ENCODE measurements around the gene COL21A1.
"Not testable (repeated sequence)": the region's sequence is repeated elsewhere in the genome, so short reads cannot be mapped to it uniquely, and the experiment has no call there.

COL21A1 gene

DNA sequence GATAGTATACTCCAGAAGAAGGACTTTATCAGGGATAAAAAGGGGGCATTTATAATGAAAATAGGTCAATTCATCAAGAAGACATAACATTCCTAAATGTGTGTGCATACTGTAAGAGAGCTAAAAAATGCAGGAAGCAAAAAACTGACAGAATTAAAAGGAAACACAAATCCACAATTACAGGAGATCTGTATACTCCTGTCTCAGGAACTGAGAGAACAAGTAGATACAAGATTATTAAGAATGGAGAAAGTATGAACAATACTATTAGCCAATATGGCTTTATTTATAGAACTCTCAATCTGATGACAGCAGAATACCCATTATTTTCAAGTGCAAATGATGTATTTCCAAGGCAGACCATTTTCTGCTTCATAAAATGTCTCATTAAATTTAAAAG, 204.3 kb downstream of the COL21A1 start:
- DNase-seq = no peak

DNA sequence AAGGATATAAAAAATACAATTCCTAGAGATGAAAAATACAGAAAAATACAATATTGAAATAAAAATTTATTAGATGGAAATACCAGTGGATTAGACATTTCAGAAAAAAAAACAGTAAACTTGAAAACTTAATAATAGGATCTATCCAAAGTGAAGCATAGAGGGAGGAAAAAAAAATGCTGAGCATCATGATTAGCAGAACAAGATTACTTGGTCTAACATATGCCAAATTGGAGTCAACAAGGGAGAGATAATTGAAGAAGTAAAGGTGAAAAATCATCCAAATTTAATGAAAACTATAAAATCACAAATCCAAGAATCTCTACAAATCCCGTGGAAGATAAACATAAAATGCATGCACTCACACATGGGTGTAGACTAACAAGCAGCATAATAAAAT, 205.8 kb downstream of the COL21A1 start:
- no peak for DNase-seq

DNA sequence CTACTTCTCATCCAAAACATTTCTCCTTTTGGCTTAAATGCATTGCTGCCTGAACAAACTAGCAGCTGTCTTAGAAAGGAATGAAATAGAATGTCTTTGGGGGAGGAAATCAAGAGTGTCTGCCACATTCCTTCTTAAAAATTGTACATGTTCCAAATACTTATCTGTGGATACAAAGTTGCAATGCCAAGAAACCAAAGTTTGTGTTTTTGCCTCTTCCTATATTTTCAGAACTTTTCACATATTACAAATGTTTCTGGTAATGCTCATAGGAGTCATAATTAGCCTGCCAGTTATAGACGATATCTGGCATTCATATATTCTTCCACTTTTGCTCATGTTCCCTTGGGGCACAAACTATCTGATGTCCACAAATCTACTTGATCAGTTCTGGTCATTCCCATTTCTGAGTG, 206.5 kb downstream of the COL21A1 start:
- no peak for DNase-seq

GRCh38 chr6:56040223-56040622, 207.2 kb downstream of the COL21A1 start:
- DNase-seq = no peak

DNA sequence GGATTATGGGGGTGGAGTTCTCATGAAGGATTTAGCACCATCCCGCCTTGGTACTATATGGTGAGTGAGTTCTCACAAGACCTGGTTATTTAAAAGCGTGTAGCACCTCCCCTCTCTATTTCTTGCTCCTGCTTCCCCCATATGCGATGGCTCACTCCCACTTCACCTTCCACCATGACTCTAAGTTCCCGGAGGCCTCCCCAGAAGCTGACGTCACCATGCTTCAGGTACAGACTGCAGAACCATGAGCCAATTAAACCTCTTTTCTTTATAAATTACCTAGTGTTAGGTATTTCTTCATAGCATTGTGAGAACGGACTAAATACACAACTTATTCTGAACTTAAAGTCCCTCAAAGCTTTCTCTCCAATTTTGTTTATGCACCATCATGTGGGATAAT, 208.6 kb downstream of the COL21A1 start:
- DNase-seq = no peak

GRCh38 chr6:56037601-56038000, 209.8 kb downstream of the COL21A1 start:
- no peak for DNase-seq

DNA sequence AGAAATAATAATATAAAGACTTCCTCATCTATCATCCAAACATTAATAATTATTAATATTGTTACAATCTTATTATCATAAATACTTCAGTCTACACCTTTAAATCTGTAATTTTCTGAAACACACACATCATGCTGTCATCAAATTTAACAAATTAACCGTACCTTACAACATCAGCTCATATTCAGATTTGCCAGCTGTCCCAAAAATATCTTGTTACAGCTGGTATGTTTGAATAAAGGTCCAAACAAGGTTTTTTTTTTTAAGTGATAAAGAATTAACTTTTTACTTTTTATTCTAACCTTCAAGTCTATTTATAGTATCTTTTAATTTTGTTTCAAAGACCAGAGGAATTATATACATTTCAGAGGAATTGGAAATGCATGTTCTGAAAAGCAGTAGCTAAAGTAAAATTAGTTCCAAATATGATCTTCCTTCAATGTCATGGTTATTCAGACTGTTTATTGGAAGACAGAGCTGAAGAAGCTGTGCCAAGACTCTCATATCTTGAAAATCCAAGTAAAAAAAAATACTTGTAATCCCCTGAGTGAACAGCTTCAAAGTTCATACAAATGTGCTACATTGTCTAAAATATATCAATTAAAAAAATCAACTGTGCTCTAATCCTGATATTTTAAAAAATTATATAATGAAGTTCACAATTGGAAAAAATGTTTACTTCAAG, 210.3 kb downstream of the COL21A1 start:
- DNase-seq = no peak

GRCh38 chr6:56033401-56033800, 214.0 kb downstream of the COL21A1 start:
- no peak for DNase-seq

GRCh38 chr6:56032715-56033260, 214.6 kb downstream of the COL21A1 start:
- DNase-seq = no peak

GRCh38 chr6:56027865-56028264, 219.5 kb downstream of the COL21A1 start:
- DNase-seq = no peak

DNA sequence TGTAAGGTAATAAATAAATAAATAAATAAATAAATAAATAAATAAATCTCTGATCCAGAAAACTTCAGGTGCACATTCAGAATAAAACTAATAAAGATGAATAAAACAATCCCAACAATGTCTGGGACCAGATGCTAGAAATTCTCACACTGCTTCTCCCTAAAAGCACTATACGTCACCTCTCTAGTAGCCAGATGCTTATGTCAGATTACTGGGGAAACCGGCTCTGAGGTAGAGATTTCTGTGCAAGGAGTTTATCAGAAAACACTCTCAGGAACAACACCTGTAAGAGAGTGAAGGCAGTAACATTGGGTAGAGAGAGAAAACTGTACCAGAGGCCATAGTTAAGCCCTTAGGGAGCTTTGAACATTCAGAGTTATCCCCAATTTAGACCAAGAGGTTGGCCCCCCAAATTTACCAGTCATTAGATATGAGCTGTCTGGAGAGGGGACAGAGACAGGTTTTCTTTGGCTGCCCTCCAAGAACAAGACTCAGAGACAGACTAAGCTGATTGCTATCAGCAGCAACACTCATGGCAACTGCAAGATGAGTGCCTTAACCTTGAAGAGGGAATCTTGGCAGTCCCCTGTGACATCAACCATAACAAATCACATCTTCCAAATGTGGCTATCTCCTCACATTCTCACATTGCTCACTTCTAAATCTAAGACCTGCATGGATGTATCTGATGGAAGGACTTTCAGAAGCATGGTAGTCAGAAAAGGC, 220.8 kb downstream of the COL21A1 start:
- no peak for DNase-seq

- DNase-seq = no peak
These were observed 221.6 kb downstream of the COL21A1 start for GRCh38 chr6:56025795-56026194.

GRCh38 chr6:56024931-56025330, 222.4 kb downstream of the COL21A1 start:
- no peak for DNase-seq

- DNase-seq = no peak
These were observed 223.6 kb downstream of the COL21A1 start for GRCh38 chr6:56023829-56024228.

- no peak for DNase-seq
These were observed 224.7 kb downstream of the COL21A1 start for GRCh38 chr6:56022678-56023077.

- no peak for DNase-seq
These were observed 225.4 kb downstream of the COL21A1 start for GRCh38 chr6:56021943-56022342.

GRCh38 chr6:56019973-56020372, 227.4 kb downstream of the COL21A1 start:
- DNase-seq = no peak

DNA sequence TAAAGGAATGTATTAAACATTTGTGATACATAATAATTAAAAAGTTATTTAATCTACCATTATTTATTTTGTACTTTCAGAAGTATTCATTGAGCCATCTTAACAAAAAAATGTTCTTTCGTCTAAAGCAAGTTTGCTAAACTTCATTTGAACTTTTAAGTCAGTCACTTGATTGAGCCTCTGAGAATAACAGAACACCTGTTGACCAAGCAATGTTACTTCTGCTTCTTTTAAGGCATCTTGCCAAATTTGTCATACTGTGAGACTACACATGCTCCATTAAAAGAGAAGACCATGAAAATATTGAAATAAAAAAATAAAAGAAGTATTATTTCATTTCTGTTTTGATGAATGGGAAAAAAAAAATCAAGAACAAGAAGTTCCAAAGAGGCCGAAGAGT, 230.2 kb downstream of the COL21A1 start:
- DNase-seq = no peak

DNA sequence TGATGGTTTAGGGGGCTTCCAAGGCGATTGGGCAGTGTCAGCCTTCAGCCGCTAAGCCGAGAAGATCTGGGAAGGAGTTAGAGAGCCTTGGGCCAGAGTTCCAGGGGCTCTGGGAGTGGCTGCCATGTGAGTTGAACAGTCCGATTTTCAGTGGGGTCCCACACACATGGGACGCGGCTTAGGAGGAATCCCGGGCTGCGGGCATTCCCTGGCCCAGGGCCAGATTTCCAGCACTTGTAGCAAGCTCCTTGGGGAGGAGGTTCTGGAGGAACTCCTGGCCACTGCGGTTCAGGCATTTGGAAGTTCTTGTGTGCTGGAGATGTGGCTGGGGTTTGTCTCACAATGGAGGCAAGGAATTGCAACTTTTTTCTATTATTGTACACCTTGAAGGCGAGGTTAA, 233.3 kb downstream of the COL21A1 start:
- not testable (repeated sequence) for DNase-seq

- no peak for DNase-seq
These were observed 237.7 kb downstream of the COL21A1 start for GRCh38 chr6:56009636-56010035.

Data from activated CD4-positive, CD25-positive, alpha-beta regulatory T cell treated with anti-CD3 and anti-CD28 coated beads, Interleukin-2, amount 50 U/mL, for 72 hours (primary cell).